Ascending aorta (tissue), 2 donors: Measurements from ENCODE around the gene ALG14. TPM values are rescaled to one million over a fixed set of nuclear protein-coding genes. Genes with fewer than 3 reads are reported as not detected.
A peak's percentile ranks its signal among the peaks of the same experiment; 100 is the strongest.
"Not testable (repeated sequence)": the region's sequence is repeated elsewhere in the genome, so short reads cannot be mapped to it uniquely, and the experiment has no call there.

ENCODE experiments used
- DNase-seq, 2 donors: peaks; one replicate each; pipeline ENCODE4 v3.0.0-alpha.2; 2019; ENCODE audit warnings: low spot score in 2 of 2
- H3K27ac ChIP-seq, 2 donors: fragments of 200-600 bp; sonication (generic); one replicate each; pipeline ENCODE4 v1.5.1; 2016 to 2017; ENCODE audit warnings: mild to moderate bottlenecking in 1 of 2
- H3K27me3 ChIP-seq: fragments of 200-600 bp; sonication (generic); one replicate; pipeline ENCODE4 v1.5.1; 2017
- H3K36me3 ChIP-seq, 2 donors: fragments of 200-600 bp; sonication (generic); one replicate each; pipeline ENCODE4 v1.5.1; 2016
- H3K4me1 ChIP-seq, 2 donors: fragments of 200-600 bp; sonication (generic); one replicate each; pipeline ENCODE4 v1.5.1; 2016 to 2017; ENCODE audit warnings: mild to moderate bottlenecking in 1 of 2
- H3K4me3 ChIP-seq, 2 donors: fragments of 200-600 bp; sonication (generic); one replicate each; pipeline ENCODE4 v1.5.1; 2016 to 2017; ENCODE audit warnings: mild to moderate bottlenecking in 1 of 2
- H3K9me3 ChIP-seq, 2 donors: fragments of 200-600 bp; sonication (generic); one replicate each; pipeline ENCODE4 v1.5.1; 2016
- CTCF ChIP-seq, 3 experiments: fragments of 200-600 bp in 2 of 3; fragments of 450-650 bp in 1 of 3; sonication (generic) in 2 of 3; IDR thresholded peaks; one replicate each; pipeline ENCODE4 v1.5.1; 2016 to 2019; ENCODE audit warnings: antibody characterized with exemption in 3 of 3, mild to moderate bottlenecking in 1 of 3, moderate library complexity in 1 of 3
- intact Hi-C: fragments of 100-400 bp; cut with DNase I; formaldehyde crosslinking; loops from one replicate; pipeline ENCODE4 v1.15.1; 2023
- total RNA-seq: library from RNA; depleted of rRNA; stranded (reverse); fragments of >200 nt; gene quantifications from one replicate; pipeline ENCODE4 v1.1.0, GENCODE V29; 2016

Gene ALG14
- total RNA-seq, 1 donor from 2014 or later, result not detected

- Histone ChIP-seq H3K27ac (no peak overlapping the region), H3K27me3 (no peaks in the 10 kb centered on the region), H3K4me1 (peaks cover 0 to 16% of the 10 kb centered on the region in 2 donors), H3K4me3 (no peak overlapping the region), H3K9me3 (no peaks in the 10 kb centered on the region), H3K36me3 (no peaks in the 10 kb centered on the region)
- intact Hi-C loops, result no loop called here
- TF ChIP-seq CTCF (IDR thresholded peaks at IDR 0.05), result no peak
- no peak for DNase-seq
Observed at GRCh38 chr1:94942171-94943128, 130.3 kb downstream of the ALG14 start.

GRCh38 chr1:94941480-94941879 is 131.3 kb downstream of the ALG14 start:
- H3K9me3 ChIP-seq, DNase-seq, H3K36me3 ChIP-seq, H3K27ac ChIP-seq, H3K27me3 ChIP-seq, H3K4me3 ChIP-seq, intact Hi-C loops: not testable (repeated sequence)
- peaks cover 0 to 16% of the 10 kb centered on the region in 2 donors for H3K4me1 ChIP-seq

DNA sequence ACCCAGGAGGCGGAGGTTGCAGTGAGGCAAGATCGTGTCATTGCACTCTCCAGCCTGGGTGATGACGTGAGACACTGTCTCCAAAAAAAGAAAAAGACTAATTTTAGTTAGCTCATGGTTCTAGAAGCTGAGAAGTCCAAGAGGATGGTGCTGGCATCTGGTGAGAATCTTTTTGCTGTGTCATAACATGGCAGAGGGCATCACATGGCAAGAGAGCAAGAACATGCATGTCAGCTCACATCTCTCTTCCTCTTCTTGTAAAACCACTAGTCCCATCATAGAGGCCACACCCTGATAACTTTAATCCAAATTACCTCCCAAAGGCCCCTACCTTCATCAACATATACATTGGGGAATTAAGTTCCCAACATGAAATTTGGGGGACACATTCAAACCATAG is 132.0 kb downstream of the ALG14 start:
- H3K27me3 ChIP-seq, result no peaks in the 10 kb centered on the region
- TF ChIP-seq CTCF (IDR thresholded peaks at IDR 0.05), result no peak

GRCh38 chr1:94937820-94938219 is 134.9 kb downstream of the ALG14 start:
- no peaks in the 10 kb centered on the region for H3K27me3 ChIP-seq
- peak overlapping the region in 1 of 2 donors; percentile 34 for H3K27ac ChIP-seq
- DNase-seq, result no peak
- peaks cover 0 to 25% of the 10 kb centered on the region in 2 donors for H3K4me1 ChIP-seq
- H3K4me3 ChIP-seq, result no peak overlapping the region
- no peaks in the 10 kb centered on the region for H3K9me3 ChIP-seq
- no peak for TF ChIP-seq CTCF (IDR thresholded peaks at IDR 0.05)
- peaks cover 0 to 12% of the 10 kb centered on the region in 2 donors for H3K36me3 ChIP-seq
- intact Hi-C loops, result no loop called here

More for the DNA sequence above, 132.0 kb downstream of the ALG14 start:
- Histone ChIP-seq H3K27ac (no peak overlapping the region), H3K36me3 (no peaks in the 10 kb centered on the region), H3K4me3 (no peak overlapping the region), H3K9me3 (no peaks in the 10 kb centered on the region), H3K4me1 (peaks cover 0 to 23% of the 10 kb centered on the region in 2 donors)
- intact Hi-C loops, result no loop called here
- DNase-seq, result no peak

DNA sequence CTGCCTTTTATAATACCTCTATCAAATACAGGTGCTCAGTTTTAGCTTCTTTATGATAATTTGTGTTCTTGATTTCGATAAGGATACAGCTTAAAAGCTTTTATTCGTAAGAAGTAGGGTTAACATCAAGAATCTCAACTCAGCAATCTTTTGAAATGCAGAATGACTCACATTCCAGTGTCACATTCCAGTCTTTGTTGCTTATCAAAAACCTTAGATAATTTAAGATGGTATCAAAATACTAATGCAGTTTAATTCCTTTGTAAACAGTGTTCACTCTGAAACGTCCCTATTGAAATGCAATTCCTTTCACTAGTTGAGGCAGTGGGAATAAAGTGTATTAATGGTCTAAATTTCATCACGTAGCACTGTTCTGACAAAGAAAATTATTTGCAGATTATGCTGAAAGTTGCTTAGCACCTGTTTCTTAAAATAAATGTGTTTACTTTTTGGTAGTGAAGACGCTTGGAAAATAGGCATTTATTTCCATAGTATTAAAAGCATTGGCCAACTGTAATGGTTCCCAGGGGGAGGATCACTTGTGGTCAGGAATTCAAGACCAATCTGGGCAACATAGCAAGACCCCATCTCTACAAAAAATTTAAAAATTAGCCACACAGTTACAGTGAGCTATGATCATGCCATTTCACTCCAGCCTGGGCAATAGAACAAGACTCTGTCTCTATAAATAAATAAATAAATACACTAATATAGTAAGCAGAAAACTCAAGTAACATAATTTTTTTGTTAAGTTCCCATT is 135.7 kb downstream of the ALG14 start:
- peak overlapping the region; percentile 57 to 75 for H3K27ac ChIP-seq
- H3K9me3 ChIP-seq, result no peaks in the 10 kb centered on the region
- no peak for DNase-seq
- H3K36me3 ChIP-seq, result peaks cover 0 to 20% of the 10 kb centered on the region in 2 donors
- H3K4me3 ChIP-seq, result peak overlapping the region in 1 of 2 donors; percentile 35
- no peaks in the 10 kb centered on the region for H3K27me3 ChIP-seq
- intact Hi-C loops, result no loop called here
- no peak for TF ChIP-seq CTCF (IDR thresholded peaks at IDR 0.05)
- H3K4me1 ChIP-seq, result peaks cover 0 to 25% of the 10 kb centered on the region in 2 donors

GRCh38 chr1:94935476-94935875 is 137.3 kb downstream of the ALG14 start:
- no peaks in the 10 kb centered on the region for H3K27me3 ChIP-seq
- peak overlapping the region; percentile 57 to 75 for H3K27ac ChIP-seq
- H3K4me1 ChIP-seq, result peaks cover 0 to 36% of the 10 kb centered on the region in 2 donors
- H3K9me3 ChIP-seq, result no peaks in the 10 kb centered on the region
- H3K4me3 ChIP-seq, result peak overlapping the region in 1 of 2 donors; percentile 35
- no peak for TF ChIP-seq CTCF (IDR thresholded peaks at IDR 0.05)
- H3K36me3 ChIP-seq, result peaks cover 0 to 22% of the 10 kb centered on the region in 2 donors
- DNase-seq, result no peak
- intact Hi-C loops, result no loop called here
